K562 (cell line): ENCODE data around the gene SYNCRIP. TPM values are rescaled to one million over a fixed set of nuclear protein-coding genes. Genes with fewer than 3 reads are reported as not detected.

Experiments used
- ATAC-seq: fragments of 200-7000 bp; cut with Tn5 transposase; 3 replicates; pipeline ENCODE4 v1.9.1; 2020; ENCODE audit warnings: moderate library complexity
- BruUV-seq: library from RNA; stranded (reverse); fragments of 400-500 nt; replicated peaks from 2 replicates; lab custom pipeline; 2021; lab: Mats Ljungman, UMichigan
- CTCF ChIA-PET: fragments of 300-600 bp; formaldehyde crosslinking; extraction: SDS; loops from one replicate; lab custom pipeline; 2021; ENCODE audit warnings: low intra/inter-chr PET ratio; lab: Yijun Ruan, JAX
- POLR2A ChIA-PET: fragments of 300-600, 350-650 bp; sonication (Branson Sonifier 250); formaldehyde crosslinking; extraction: SDS; loops from one replicate; lab custom pipeline; 2021; ENCODE audit warnings: antibody characterized with exemption, inconsistent platforms; lab: Yijun Ruan, JAX
- DNase-seq, 4 experiments: peaks; one replicate each; pipeline versions ENCODE4 v3.0.0 to v3.0.0-alpha.2; 2011 to 2018; ENCODE audit warnings: low spot score in 3 of 4, mixed read lengths in 3 of 4; ENCODE audit errors: extremely low read depth in 1 of 4
- FAIRE-seq: peaks from 2 replicates; lab custom pipeline; 2011; peaks lifted over from hg19 to GRCh38; lab: Jason Lieb, UNC
- H2AFZ ChIP-seq: 2 replicates; pipeline ENCODE4 v1.6.0; 2011; ENCODE audit warnings: low read depth, low read length, control low read depth, inconsistent platforms
- H3K27ac ChIP-seq: fragments of 200-600 bp; 3 replicates; pipeline ENCODE4 v1.8.0; 2011; ENCODE audit warnings: low read depth, mild to moderate bottlenecking, control low read depth, inconsistent platforms, low read length, moderate library complexity, mixed read lengths; ENCODE audit errors: extremely low read depth
- H3K27me3 ChIP-seq, 2 experiments: fragments of 300-600 bp in 1 of 2; 2 replicates in 1 of 2; 3 replicates in 1 of 2; pipeline versions ENCODE4 v1.6.0 to v1.8.0; 2011; ENCODE audit warnings: inconsistent platforms in 2 of 2, low read length in 2 of 2, mild to moderate bottlenecking in 1 of 2, mixed read lengths in 1 of 2, moderate library complexity in 1 of 2; ENCODE audit not compliant: control insufficient read depth in 2 of 2, insufficient read depth in 2 of 2
- H3K36me3 ChIP-seq: fragments of 300-600 bp; 3 replicates; pipeline ENCODE4 v1.8.0; 2011; ENCODE audit warnings: mild to moderate bottlenecking, low read length, inconsistent platforms; ENCODE audit not compliant: control insufficient read depth, insufficient read depth
- H3K4me1 ChIP-seq, 2 experiments: fragments of 200-600 bp in 1 of 2; replicated peaks in 1 of 2; 2 replicates in 1 of 2; 3 replicates in 1 of 2; pipeline versions ENCODE4 v1.5.1 to v1.8.0; 2011; ENCODE audit warnings: inconsistent platforms in 2 of 2, low read length in 2 of 2, mild to moderate bottlenecking in 1 of 2, mixed read lengths in 1 of 2, moderate library complexity in 1 of 2; ENCODE audit not compliant: control insufficient read depth in 2 of 2, insufficient read depth in 2 of 2
- H3K4me2 ChIP-seq: 2 replicates; pipeline ENCODE4 v1.6.1; 2011; ENCODE audit warnings: low read length, control low read depth, inconsistent platforms, mixed read lengths; ENCODE audit not compliant: insufficient read depth
- H3K4me3 ChIP-seq: fragments of 200-600 bp; sonication (generic), shearing (Covaris generic); 2 replicates; pipeline ENCODE4 v1.5.1; 2016; ENCODE audit warnings: control low read depth, inconsistent platforms
- H3K79me2 ChIP-seq: fragments of 200-600 bp; 3 replicates; pipeline ENCODE4 v1.8.0; 2011; ENCODE audit warnings: low read length, inconsistent platforms; ENCODE audit not compliant: control insufficient read depth, insufficient read depth
- H3K9ac ChIP-seq, 2 experiments: 2 replicates each; pipeline versions ENCODE4 v1.6.0 to v1.6.1; 2011; ENCODE audit warnings: low read depth in 2 of 2, low read length in 2 of 2, control low read depth in 1 of 2, inconsistent platforms in 1 of 2, mild to moderate bottlenecking in 1 of 2, mixed read lengths in 1 of 2; ENCODE audit not compliant: insufficient read depth in 1 of 2
- H3K9me1 ChIP-seq: one replicate; pipeline ENCODE4 v1.6.0; 2011; ENCODE audit warnings: inconsistent platforms, mild to moderate bottlenecking, low read length, moderate library complexity; ENCODE audit not compliant: control insufficient read depth, insufficient read depth
- H3K9me3 ChIP-seq: replicated peaks from 2 replicates; pipeline ENCODE4 v1.5.1; 2011; ENCODE audit warnings: low read depth, low read length, inconsistent platforms; ENCODE audit not compliant: control insufficient read depth, insufficient read depth
- H4K20me1 ChIP-seq: replicated peaks from 2 replicates; pipeline ENCODE4 v1.6.1; 2011; ENCODE audit warnings: low read length, inconsistent platforms, mixed read lengths; ENCODE audit not compliant: control insufficient read depth, insufficient read depth
- ATF3 ChIP-seq, 2 experiments: fragments of 450-650 bp in 1 of 2; sonication (generic) in 1 of 2; formaldehyde crosslinking in 1 of 2; IDR thresholded peaks in 1 of 2; conservative IDR thresholded peaks in 1 of 2; 2 replicates each; pipeline versions ENCODE4 v1.6.1 to v1.8.1; 2016 to 2023; ENCODE audit warnings: mild to moderate bottlenecking in 2 of 2, moderate library complexity in 2 of 2, inconsistent platforms in 1 of 2, missing genetic modification reagents in 1 of 2
- C11orf30 ChIP-seq: fragments of 450-650 bp; IDR thresholded peaks from 2 replicates; pipeline ENCODE4 v1.6.1; 2016; ENCODE audit warnings: low read depth, mild to moderate bottlenecking
- CHAMP1 ChIP-seq: fragments of 450-650 bp; IDR thresholded peaks from 2 replicates; pipeline ENCODE4 v1.6.1; 2016; ENCODE audit warnings: mild to moderate bottlenecking
- HCFC1 ChIP-seq: IDR thresholded peaks from 2 replicates; pipeline ENCODE4 v1.6.1; 2012; ENCODE audit warnings: low read depth, low read length, improper control_type of control experiment
- JUND ChIP-seq, 2 experiments: IDR thresholded peaks; 2 replicates in 1 of 2; 3 replicates in 1 of 2; pipeline ENCODE4 v1.6.1; 2011; ENCODE audit warnings: borderline replicate concordance in 2 of 2, low read depth in 2 of 2, low read length in 2 of 2, improper control_type of control experiment in 1 of 2, missing biosample characterization in 1 of 2, missing genetic modification characterization in 1 of 2, missing genetic modification reagents in 1 of 2
- LARP7 ChIP-seq: fragments of 450-650 bp; IDR thresholded peaks from 2 replicates; pipeline ENCODE4 v1.6.1; 2016
- NFYB ChIP-seq: IDR thresholded peaks from 2 replicates; pipeline ENCODE4 v1.6.1; 2011; ENCODE audit warnings: mild to moderate bottlenecking, moderate library complexity; ENCODE audit not compliant: insufficient read length; ENCODE audit errors: extremely low read depth
- PBX2 ChIP-seq, 2 experiments: IDR thresholded peaks in 1 of 2; conservative IDR thresholded peaks in 1 of 2; 2 replicates each; pipeline ENCODE4 v1.6.1; 2016; ENCODE audit warnings: low read depth in 2 of 2, mild to moderate bottlenecking in 1 of 2, missing compliant biosample characterization in 1 of 2, missing genetic modification characterization in 1 of 2, moderate library complexity in 1 of 2
- PHF20 ChIP-seq: fragments of 450-650 bp; IDR thresholded peaks from 2 replicates; pipeline ENCODE4 v1.6.1; 2018; ENCODE audit not compliant: partially characterized antibody
- PRMT5 ChIP-seq: sonication (generic); formaldehyde crosslinking; IDR thresholded peaks from 2 replicates; pipeline ENCODE4 v1.5.0; 2020; ENCODE audit warnings: missing genetic modification reagents
- RBFOX2 ChIP-seq: fragments of 200-400 bp; formaldehyde crosslinking; IDR thresholded peaks from 2 replicates; pipeline ENCODE4 v1.6.1; 2017; ENCODE audit warnings: low read depth, mild to moderate bottlenecking, low read length, moderate library complexity
- SMARCA5 ChIP-seq: fragments of 450-650 bp; IDR thresholded peaks from 2 replicates; pipeline ENCODE4 v1.6.1; 2016
- ZKSCAN1 ChIP-seq: fragments of 150-350 bp; IDR thresholded peaks from 2 replicates; pipeline ENCODE4 v1.6.1; 2016; ENCODE audit warnings: low read depth, low read length
- ZNF140 ChIP-seq: fragments of 250-450 bp; sonication (Bioruptor Pico); IDR thresholded peaks from 2 replicates; pipeline ENCODE4 v1.8.0; 2021; ENCODE audit warnings: moderate library complexity, mild to moderate bottlenecking, inconsistent platforms
- ZNF175 ChIP-seq: fragments of 200-800 bp; sonication (Bioruptor generic); IDR thresholded peaks from 2 replicates; pipeline ENCODE4 v1.6.1; 2016; ENCODE audit warnings: low read depth, mild to moderate bottlenecking, missing genetic modification characterization, missing compliant biosample characterization
- in situ Hi-C: fragments of 300-500 bp; cut with MboI; formaldehyde crosslinking; loops from 4 replicates; pipeline ENCODE4 v1.15.0; 2018; ENCODE audit warnings: inconsistent platforms, mixed read lengths
- intact Hi-C: fragments of 100-400 bp; cut with micrococcal nuclease; formaldehyde crosslinking; loops from 2 replicates; pipeline ENCODE4 v1.14.2; 2022
- polyA plus RNA-seq, 8 experiments: library from polyadenylated mRNA; depleted of rRNA in 4 of 8; stranded (reverse) in 5 of 8; unstranded in 3 of 8; fragments of >200 nt; fragmentation: Nextera tagmentation in 2 of 8; fragmentation: Illumina TruSeq in 1 of 8; extraction: Ambion mirVana in 2 of 8; extraction: Trizol in 1 of 8; gene quantifications; 2 replicates each; pipeline versions ENCODE4 v1.2.1 to v1.2.3, GENCODE V29; 2011 to 2014; ENCODE audit warnings: inconsistent platforms in 1 of 8, missing spikeins in 1 of 8
- total RNA-seq, 7 experiments: library from RNA; depleted of rRNA in 6 of 7; stranded (reverse); fragments of >200 nt in 6 of 7; fragmentation: Illumina TruSeq in 2 of 7; extraction: Trizol in 2 of 7; gene quantifications; 2 replicates each; pipeline versions ENCODE4 v1.2.1 to v1.2.3, GENCODE V29; 2011 to 2021; ENCODE audit warnings: low replicate concordance in 1 of 7

Gene SYNCRIP
- total and polyA plus RNA-seq, 9 of the 15 experiments (the other 6 are each of a cell fraction or from before 2014, with no cell fraction given): 46.5 to 295 (median 140) TPM

GRCh38 chr6:85574932-85575598, 67.6 kb downstream of the SYNCRIP start:
- Histone ChIP-seq H3K9me1 (no peaks in the 10 kb centered on the region), H2AFZ (no peak overlapping the region), H3K79me2 (peaks cover 63% of the 10 kb centered on the region), H3K36me3 (peaks cover 34% of the 10 kb centered on the region), H3K4me1 (peaks cover 0 to 15% of the 10 kb centered on the region in 2 experiments), H3K27ac (no peak overlapping the region), H3K9me3 (no peaks in the 10 kb centered on the region), H3K4me3 (no peak overlapping the region), H4K20me1 (no peaks in the 10 kb centered on the region), H3K27me3 (no peaks in the 10 kb centered on the region), H3K4me2 (no peak overlapping the region), H3K9ac (no peak overlapping the region)
- in situ Hi-C loops (no loop called here), intact Hi-C loops (no loop called here)
- FAIRE-seq: no peak
- CTCF ChIA-PET: no interaction called here
- no peak for ATAC-seq
- no peak for DNase-seq
- POLR2A ChIA-PET: no interaction called here
- no TSS peak for BruUV-seq
- TF ChIP-seq ZNF140 (CRISPR knock-in tag) (no peak), PRMT5 (CRISPR knock-in tag) (no peak), HCFC1 (no peak), LARP7 (no peak), PHF20 (no peak), C11orf30 (no peak), ZNF175 (CRISPR knock-in tag) (no peak), JUND (IDR thresholded peaks at IDR 0.05; ENCODE audit: borderline replicate concordance, low read depth, low read length) (no peak), JUND (tag; IDR thresholded peaks at IDR 0.05; ENCODE audit: borderline replicate concordance, low read depth, low read length) (no peak), CHAMP1 (no peak), ZKSCAN1 (no peak), ATF3 (IDR thresholded peaks at IDR 0.05) (no peak), ATF3 (CRISPR knock-in tag; conservative IDR thresholded peaks at IDR 0.05) (no peak), RBFOX2 (no peak), PBX2 (CRISPR knock-in tag; IDR thresholded peaks at IDR 0.05; ENCODE audit: low read depth) (no peak), PBX2 (tag; conservative IDR thresholded peaks at IDR 0.05; ENCODE audit: low read depth) (no peak), NFYB (no peak), SMARCA5 (no peak)
